GM12878 (cell line): ENCODE measurements around the gene CDHR2. TPM values are rescaled to one million over a fixed set of nuclear protein-coding genes. Genes with fewer than 3 reads are reported as not detected.

ENCODE experiments used
- ATAC-seq: fragments of 200-7000 bp; cut with Tn5 transposase; 3 replicates; pipeline ENCODE4 v1.9.1; 2020; ENCODE audit warnings: mild to moderate bottlenecking, moderate library complexity
- BruUV-seq: library from RNA; stranded (reverse); fragments of 400-500 nt; replicated peaks from 2 replicates; lab custom pipeline; 2021; lab: Mats Ljungman, UMichigan
- CTCF ChIA-PET: fragments of 300-600 bp; sonication (Branson Sonifier 250); formaldehyde crosslinking; extraction: SDS; loops from one replicate; lab custom pipeline; 2021; ENCODE audit warnings: inconsistent platforms; lab: Yijun Ruan, JAX
- POLR2A ChIA-PET: fragments of 350-600 bp; formaldehyde crosslinking; extraction: SDS; loops from one replicate; lab custom pipeline; 2021; ENCODE audit warnings: inconsistent platforms; lab: Charles Lee
- RAD21 ChIA-PET: fragments of 300-600 bp; sonication (Branson Sonifier 250); formaldehyde crosslinking; loops from one replicate; lab custom pipeline; 2023; ENCODE audit warnings: antibody characterized with exemption; ENCODE audit not compliant: unreplicated experiment; lab: Charles Lee
- SMC1A ChIA-PET: fragments of 300-600 bp; sonication (Branson Sonifier 250); formaldehyde crosslinking; loops from one replicate; lab custom pipeline; 2023; ENCODE audit not compliant: unreplicated experiment, uncharacterized antibody; lab: Charles Lee
- DNase-seq: peaks from one replicate; pipeline ENCODE4 v3.0.0-alpha.2; 2011; ENCODE audit warnings: low read depth, low spot score
- FAIRE-seq: peaks from 3 replicates; lab custom pipeline; 2011; peaks lifted over from hg19 to GRCh38; lab: Jason Lieb, UNC
- H2AFZ ChIP-seq: 2 replicates; pipeline ENCODE4 v1.6.0; 2011; ENCODE audit warnings: low read depth, low read length, control low read depth; ENCODE audit not compliant: control insufficient read depth
- H3K27ac ChIP-seq: 2 replicates; pipeline ENCODE4 v1.5.1; 2011; ENCODE audit warnings: control low read depth; ENCODE audit not compliant: control insufficient read depth, insufficient read depth
- H3K27me3 ChIP-seq, 2 experiments: replicated peaks in 1 of 2; 2 replicates each; pipeline versions ENCODE4 v1.6.0 to v1.6.1; 2011; ENCODE audit warnings: low read length in 1 of 2; ENCODE audit not compliant: control insufficient read depth in 2 of 2, insufficient read depth in 2 of 2
- H3K36me3 ChIP-seq, 2 experiments: 2 replicates each; pipeline ENCODE4 v1.5.1; 2011; ENCODE audit warnings: low read length in 1 of 2; ENCODE audit not compliant: control insufficient read depth in 2 of 2, insufficient read depth in 2 of 2
- H3K4me1 ChIP-seq: 2 replicates; pipeline ENCODE4 v1.6.1; 2011; ENCODE audit warnings: mild to moderate bottlenecking, low read length, moderate library complexity, mixed read lengths; ENCODE audit not compliant: control insufficient read depth, insufficient read depth
- H3K4me2 ChIP-seq: 2 replicates; pipeline ENCODE4 v1.6.0; 2011; ENCODE audit warnings: control low read depth; ENCODE audit not compliant: control insufficient read depth, insufficient read depth
- H3K4me3 ChIP-seq: fragments of 200-600 bp; sonication (generic); 2 replicates; pipeline ENCODE4 v1.5.1; 2016
- H3K79me2 ChIP-seq: 2 replicates; pipeline ENCODE4 v1.6.0; 2011; ENCODE audit warnings: low read length; ENCODE audit not compliant: control insufficient read depth, insufficient read depth
- H3K9ac ChIP-seq: 2 replicates; pipeline ENCODE4 v1.8.0; 2011; ENCODE audit warnings: low read length, control low read depth, mixed read lengths; ENCODE audit not compliant: control insufficient read depth, insufficient read depth
- H3K9me3 ChIP-seq: replicated peaks from 3 replicates; pipeline ENCODE4 v1.5.1; 2011; ENCODE audit warnings: mild to moderate bottlenecking, low read length; ENCODE audit not compliant: control insufficient read depth, insufficient read depth
- H4K20me1 ChIP-seq: 2 replicates; pipeline ENCODE4 v1.6.0; 2011; ENCODE audit not compliant: control insufficient read depth, insufficient read depth
- CEBPB ChIP-seq, 2 experiments: fragments of 150-350 bp in 1 of 2; IDR thresholded peaks; 2 replicates each; pipeline ENCODE4 v1.6.1; 2012 to 2014; ENCODE audit warnings: low read depth in 2 of 2, low read length in 2 of 2, borderline replicate concordance in 1 of 2, inconsistent platforms in 1 of 2
- CHD4 ChIP-seq: fragments of 200-600 bp; sonication (generic); IDR thresholded peaks from 2 replicates; pipeline ENCODE4 v1.6.1; 2016; ENCODE audit warnings: mild to moderate bottlenecking
- CREB1 ChIP-seq: IDR thresholded peaks from 2 replicates; pipeline ENCODE4 v1.6.1; 2012; ENCODE audit warnings: low read depth, mild to moderate bottlenecking, inconsistent platforms
- MXI1 ChIP-seq: fragments of 150-350 bp; IDR thresholded peaks from 2 replicates; pipeline ENCODE4 v1.6.1; 2011; ENCODE audit warnings: low read depth, mild to moderate bottlenecking, inconsistent platforms, low read length, improper control_type of control experiment
- MYB ChIP-seq: fragments of 150-350 bp; IDR thresholded peaks from 2 replicates; pipeline ENCODE4 v1.6.1; 2014; ENCODE audit warnings: mild to moderate bottlenecking, low read depth, low read length, borderline replicate concordance
- ZNF274 ChIP-seq: IDR thresholded peaks from one replicate; pipeline ENCODE4 v1.8.0; 2011; ENCODE audit not compliant: insufficient read length, insufficient read depth
- WGBS: methylation state at CpG from one replicate; pipeline ENCODE4 v1.1.6; 2016; ENCODE audit warnings: low lambda C conversion rate; ENCODE audit not compliant: insufficient replicate concordance, insufficient coverage; ENCODE audit errors: missing lambda C conversion rate; 5-methylcytosine and 5-hydroxymethylcytosine counted together
- in situ Hi-C: fragments of 300-500 bp; cut with MboI; formaldehyde crosslinking; loops from 9 replicates; pipeline ENCODE4 v1.14.3; 2018; ENCODE audit warnings: mixed read lengths
- intact Hi-C: fragments of 100-400 bp; cut with micrococcal nuclease; formaldehyde crosslinking; loops from one replicate; pipeline ENCODE4 v1.14.2; 2022; ENCODE audit not compliant: unreplicated experiment
- polyA plus RNA-seq, 11 experiments: library from polyadenylated mRNA; depleted of rRNA in 4 of 11; unstranded in 6 of 11; stranded (reverse) in 5 of 11; fragments of >200 nt; fragmentation: Nextera tagmentation in 4 of 11; fragmentation: Illumina TruSeq in 1 of 11; extraction: Ambion mirVana in 4 of 11; extraction: Trizol in 1 of 11; gene quantifications; 1 replicate in 1 of 11; 2 replicates in 10 of 11; pipeline versions ENCODE4 v1.2.1 to v1.2.3, GENCODE V29; 2011 to 2016; ENCODE audit warnings: inconsistent platforms in 2 of 11, missing spikeins in 2 of 11, low read depth in 1 of 11
- total RNA-seq, 4 experiments: library from RNA; depleted of rRNA in 3 of 4; stranded (reverse); fragments of >200 nt in 3 of 4; fragmentation: Illumina TruSeq in 1 of 4; extraction: Trizol in 1 of 4; gene quantifications; 2 replicates each; pipeline versions ENCODE4 v1.2.1 to v1.2.3, GENCODE V29; 2013 to 2021
- TF ChIP-seq, protein P1 (sequence below): IDR thresholded peaks from 2 replicates; pipeline ENCODE4 v1.6.1; 2011; ENCODE audit warnings: borderline replicate concordance, low read depth, mild to moderate bottlenecking, moderate library complexity, low read length; ENCODE audit not compliant: insufficient read depth, poor library complexity, severe bottlenecking
- TF ChIP-seq, protein P2 (sequence below): fragments of 450-650 bp; IDR thresholded peaks from 2 replicates; pipeline ENCODE4 v1.6.1; 2017; ENCODE audit warnings: mild to moderate bottlenecking, low read depth, inconsistent platforms; ENCODE audit not compliant: poor library complexity, severe bottlenecking
- TF ChIP-seq, protein P3 (sequence below): fragments of 450-650 bp; formaldehyde crosslinking; IDR thresholded peaks from 2 replicates; pipeline ENCODE4 v1.4.0; 2022; ENCODE audit warnings: mild to moderate bottlenecking, moderate library complexity
- TF ChIP-seq, protein P4 (sequence below): fragments of 450-650 bp; IDR thresholded peaks from 2 replicates; pipeline ENCODE4 v1.6.1; 2016; ENCODE audit warnings: mild to moderate bottlenecking
- TF ChIP-seq, protein P5 (sequence below): fragments of 450-650 bp; formaldehyde crosslinking; IDR thresholded peaks from 2 replicates; pipeline ENCODE4 v1.4.0; 2020; ENCODE audit warnings: mild to moderate bottlenecking, moderate library complexity

Gene CDHR2
- total and polyA plus RNA-seq, 10 of the 15 experiments (the other 5 are each of a cell fraction or from before 2014, with no cell fraction given), result 0.03 to 0.46 (median 0.06) TPM; not detected in 5

DNA sequence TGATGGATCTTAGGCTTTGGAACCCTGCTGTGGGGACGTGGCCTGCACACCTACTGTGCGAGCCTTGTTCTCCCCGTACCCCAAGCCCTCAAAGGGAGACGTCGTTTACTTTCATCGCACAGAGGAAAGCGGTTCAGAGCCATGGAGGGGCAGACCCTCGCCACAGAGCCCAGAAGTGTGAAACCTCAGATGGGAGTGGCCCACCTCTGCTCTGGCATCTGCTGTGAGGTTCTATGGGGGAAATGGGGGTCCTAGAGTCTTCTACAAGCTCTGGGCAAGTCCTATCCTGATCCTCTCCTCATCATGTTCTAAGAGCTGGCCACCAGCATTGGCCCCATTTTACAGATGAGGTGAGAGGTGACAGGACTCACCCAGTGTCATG, 8.2 kb upstream of the CDHR2 start:
- H3K9me3 ChIP-seq, result no peaks in the 10 kb centered on the region
- SMC1A ChIA-PET, result no interaction called here
- ATAC-seq (no peak), DNase-seq (no peak), FAIRE-seq (no peak)
- peaks cover 17% of the 10 kb centered on the region for H3K4me1 ChIP-seq
- peaks cover 10% of the 10 kb centered on the region for H3K79me2 ChIP-seq
- no peak overlapping the region for H3K4me3 ChIP-seq
- RAD21 ChIA-PET, result no interaction called here
- POLR2A ChIA-PET, result interaction anchor here (1.1 kb wide), 1 partner anchor 124 kb away, joined by 4 read pairs; no protein-coding TSS in a partner anchor
- peak overlapping the region; percentile 82; the same call in 1 of the 2 replicates for H3K4me2 ChIP-seq
- CTCF ChIA-PET, result no interaction called here
- H3K9ac ChIP-seq, result no peak overlapping the region
- intact Hi-C loops (no loop called here), in situ Hi-C loops (no loop called here)
- H2AFZ ChIP-seq, result peak overlapping the region; percentile 84; the same call in 1 of the 2 replicates
- H3K27me3 ChIP-seq, result no peaks in the 10 kb centered on the region
- peak overlapping the region; percentile 50; the same call in 1 of the 2 replicates for H3K27ac ChIP-seq
- no peaks in the 10 kb centered on the region for H3K36me3 ChIP-seq
- WGBS, result 86% methylated on average over 8 of the region's 8 CpGs
- no TSS peak for BruUV-seq
- H4K20me1 ChIP-seq, result no peaks in the 10 kb centered on the region
- TF ChIP-seq, protein P1, sequence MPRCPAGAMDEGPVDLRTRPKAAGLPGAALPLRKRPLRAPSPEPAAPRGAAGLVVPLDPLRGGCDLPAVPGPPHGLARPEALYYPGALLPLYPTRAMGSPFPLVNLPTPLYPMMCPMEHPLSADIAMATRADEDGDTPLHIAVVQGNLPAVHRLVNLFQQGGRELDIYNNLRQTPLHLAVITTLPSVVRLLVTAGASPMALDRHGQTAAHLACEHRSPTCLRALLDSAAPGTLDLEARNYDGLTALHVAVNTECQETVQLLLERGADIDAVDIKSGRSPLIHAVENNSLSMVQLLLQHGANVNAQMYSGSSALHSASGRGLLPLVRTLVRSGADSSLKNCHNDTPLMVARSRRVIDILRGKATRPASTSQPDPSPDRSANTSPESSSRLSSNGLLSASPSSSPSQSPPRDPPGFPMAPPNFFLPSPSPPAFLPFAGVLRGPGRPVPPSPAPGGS, result no peak
- no peak for TF ChIP-seq MYB
- TF ChIP-seq, protein P2, sequence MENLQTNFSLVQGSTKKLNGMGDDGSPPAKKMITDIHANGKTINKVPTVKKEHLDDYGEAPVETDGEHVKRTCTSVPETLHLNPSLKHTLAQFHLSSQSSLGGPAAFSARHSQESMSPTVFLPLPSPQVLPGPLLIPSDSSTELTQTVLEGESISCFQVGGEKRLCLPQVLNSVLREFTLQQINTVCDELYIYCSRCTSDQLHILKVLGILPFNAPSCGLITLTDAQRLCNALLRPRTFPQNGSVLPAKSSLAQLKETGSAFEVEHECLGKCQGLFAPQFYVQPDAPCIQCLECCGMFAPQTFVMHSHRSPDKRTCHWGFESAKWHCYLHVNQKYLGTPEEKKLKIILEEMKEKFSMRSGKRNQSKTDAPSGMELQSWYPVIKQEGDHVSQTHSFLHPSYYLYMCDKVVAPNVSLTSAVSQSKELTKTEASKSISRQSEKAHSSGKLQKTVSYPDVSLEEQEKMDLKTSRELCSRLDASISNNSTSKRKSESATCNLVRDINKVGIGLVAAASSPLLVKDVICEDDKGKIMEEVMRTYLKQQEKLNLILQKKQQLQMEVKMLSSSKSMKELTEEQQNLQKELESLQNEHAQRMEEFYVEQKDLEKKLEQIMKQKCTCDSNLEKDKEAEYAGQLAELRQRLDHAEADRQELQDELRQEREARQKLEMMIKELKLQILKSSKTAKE, result no peak
- no peak for TF ChIP-seq CHD4
- TF ChIP-seq CEBPB (IDR thresholded peaks at IDR 0.05; ENCODE audit: borderline replicate concordance in 1 of 2, low read depth in 2 of 2, low read length in 2 of 2), result no peak
- no peak for TF ChIP-seq MXI1
- TF ChIP-seq, protein P3, sequence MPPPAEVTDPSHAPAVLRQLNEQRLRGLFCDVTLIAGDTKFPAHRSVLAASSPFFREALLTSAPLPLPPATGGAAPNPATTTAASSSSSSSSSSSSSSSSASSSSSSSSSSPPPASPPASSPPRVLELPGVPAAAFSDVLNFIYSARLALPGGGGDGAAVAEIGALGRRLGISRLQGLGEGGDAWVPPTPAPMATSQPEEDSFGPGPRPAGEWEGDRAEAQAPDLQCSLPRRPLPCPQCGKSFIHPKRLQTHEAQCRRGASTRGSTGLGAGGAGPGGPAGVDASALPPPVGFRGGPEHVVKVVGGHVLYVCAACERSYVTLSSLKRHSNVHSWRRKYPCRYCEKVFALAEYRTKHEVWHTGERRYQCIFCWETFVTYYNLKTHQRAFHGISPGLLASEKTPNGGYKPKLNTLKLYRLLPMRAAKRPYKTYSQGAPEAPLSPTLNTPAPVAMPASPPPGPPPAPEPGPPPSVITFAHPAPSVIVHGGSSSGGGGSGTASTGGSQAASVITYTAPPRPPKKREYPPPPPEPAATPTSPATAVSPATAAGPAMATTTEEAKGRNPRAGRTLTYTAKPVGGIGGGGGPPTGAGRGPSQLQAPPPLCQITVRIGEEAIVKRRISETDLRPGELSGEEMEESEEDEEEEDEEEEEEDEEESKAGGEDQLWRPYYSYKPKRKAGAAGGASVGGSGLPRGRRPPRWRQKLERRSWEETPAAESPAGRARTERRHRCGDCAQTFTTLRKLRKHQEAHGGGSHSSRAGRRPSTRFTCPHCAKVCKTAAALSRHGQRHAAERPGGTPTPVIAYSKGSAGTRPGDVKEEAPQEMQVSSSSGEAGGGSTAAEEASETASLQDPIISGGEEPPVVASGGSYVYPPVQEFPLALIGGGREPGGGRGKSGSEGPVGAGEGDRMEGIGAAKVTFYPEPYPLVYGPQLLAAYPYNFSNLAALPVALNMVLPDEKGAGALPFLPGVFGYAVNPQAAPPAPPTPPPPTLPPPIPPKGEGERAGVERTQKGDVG (CRISPR knock-in tag), result no peak
- TF ChIP-seq, protein P4, sequence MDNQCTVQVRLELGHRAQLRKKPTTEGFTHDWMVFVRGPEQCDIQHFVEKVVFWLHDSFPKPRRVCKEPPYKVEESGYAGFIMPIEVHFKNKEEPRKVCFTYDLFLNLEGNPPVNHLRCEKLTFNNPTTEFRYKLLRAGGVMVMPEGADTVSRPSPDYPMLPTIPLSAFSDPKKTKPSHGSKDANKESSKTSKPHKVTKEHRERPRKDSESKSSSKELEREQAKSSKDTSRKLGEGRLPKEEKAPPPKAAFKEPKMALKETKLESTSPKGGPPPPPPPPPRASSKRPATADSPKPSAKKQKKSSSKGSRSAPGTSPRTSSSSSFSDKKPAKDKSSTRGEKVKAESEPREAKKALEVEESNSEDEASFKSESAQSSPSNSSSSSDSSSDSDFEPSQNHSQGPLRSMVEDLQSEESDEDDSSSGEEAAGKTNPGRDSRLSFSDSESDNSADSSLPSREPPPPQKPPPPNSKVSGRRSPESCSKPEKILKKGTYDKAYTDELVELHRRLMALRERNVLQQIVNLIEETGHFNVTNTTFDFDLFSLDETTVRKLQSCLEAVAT, result no peak
- TF ChIP-seq, protein P5, sequence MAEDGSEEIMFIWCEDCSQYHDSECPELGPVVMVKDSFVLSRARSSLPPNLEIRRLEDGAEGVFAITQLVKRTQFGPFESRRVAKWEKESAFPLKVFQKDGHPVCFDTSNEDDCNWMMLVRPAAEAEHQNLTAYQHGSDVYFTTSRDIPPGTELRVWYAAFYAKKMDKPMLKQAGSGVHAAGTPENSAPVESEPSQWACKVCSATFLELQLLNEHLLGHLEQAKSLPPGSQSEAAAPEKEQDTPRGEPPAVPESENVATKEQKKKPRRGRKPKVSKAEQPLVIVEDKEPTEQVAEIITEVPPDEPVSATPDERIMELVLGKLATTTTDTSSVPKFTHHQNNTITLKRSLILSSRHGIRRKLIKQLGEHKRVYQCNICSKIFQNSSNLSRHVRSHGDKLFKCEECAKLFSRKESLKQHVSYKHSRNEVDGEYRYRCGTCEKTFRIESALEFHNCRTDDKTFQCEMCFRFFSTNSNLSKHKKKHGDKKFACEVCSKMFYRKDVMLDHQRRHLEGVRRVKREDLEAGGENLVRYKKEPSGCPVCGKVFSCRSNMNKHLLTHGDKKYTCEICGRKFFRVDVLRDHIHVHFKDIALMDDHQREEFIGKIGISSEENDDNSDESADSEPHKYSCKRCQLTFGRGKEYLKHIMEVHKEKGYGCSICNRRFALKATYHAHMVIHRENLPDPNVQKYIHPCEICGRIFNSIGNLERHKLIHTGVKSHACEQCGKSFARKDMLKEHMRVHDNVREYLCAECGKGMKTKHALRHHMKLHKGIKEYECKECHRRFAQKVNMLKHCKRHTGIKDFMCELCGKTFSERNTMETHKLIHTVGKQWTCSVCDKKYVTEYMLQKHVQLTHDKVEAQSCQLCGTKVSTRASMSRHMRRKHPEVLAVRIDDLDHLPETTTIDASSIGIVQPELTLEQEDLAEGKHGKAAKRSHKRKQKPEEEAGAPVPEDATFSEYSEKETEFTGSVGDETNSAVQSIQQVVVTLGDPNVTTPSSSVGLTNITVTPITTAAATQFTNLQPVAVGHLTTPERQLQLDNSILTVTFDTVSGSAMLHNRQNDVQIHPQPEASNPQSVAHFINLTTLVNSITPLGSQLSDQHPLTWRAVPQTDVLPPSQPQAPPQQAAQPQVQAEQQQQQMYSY (CRISPR knock-in tag), result no peak
- TF ChIP-seq ZNF274, result no peak
- no peak for TF ChIP-seq CREB1
